Measurements from ENCODE around the gene TNS1.

TNS1 gene

GRCh38 chr2:217753460-217754200 is 249.2 kb downstream of the TNS1 start:
- no peak for DNase-seq (ENCODE audit: low spot score)

DNA sequence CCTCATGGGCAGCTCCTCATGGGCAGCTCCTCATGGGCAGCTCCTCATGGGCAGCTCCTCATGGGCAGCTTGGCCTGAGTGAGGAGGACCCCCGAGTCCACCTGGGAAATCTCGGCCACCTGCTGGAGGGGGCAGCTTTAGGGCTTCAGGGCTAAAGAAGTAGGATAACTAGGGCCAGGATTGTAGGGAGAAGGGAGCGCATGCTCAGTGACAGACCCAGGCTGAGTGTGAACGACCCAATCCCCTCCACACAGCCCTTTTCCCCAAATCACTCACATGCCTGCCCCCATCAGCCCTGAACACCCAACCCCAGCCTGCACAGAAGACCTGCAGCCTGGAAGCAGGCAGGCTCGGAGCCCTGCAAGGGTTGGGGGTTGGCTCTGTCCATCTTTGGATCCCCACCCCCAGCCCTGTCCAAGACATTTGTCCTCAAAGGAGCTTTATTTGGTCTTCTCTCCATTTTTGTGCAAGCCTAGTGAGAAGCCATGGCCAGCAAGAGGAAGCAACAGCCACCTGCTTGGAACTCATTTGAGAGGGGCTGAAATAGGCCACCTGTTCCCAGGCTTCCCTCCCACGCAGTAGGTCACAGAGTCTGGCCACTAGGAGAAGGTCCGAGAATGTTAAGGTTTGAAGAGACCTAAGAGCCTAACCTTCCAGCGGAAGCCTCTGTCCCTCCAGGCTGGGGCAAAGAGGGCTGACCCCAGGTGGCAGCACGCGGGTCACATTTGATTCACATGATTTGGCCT is 249.9 kb downstream of the TNS1 start:
- DNase-seq (ENCODE audit: low spot score) = no peak
- TF ChIP-seq CTCF (IDR thresholded peaks at IDR 0.05; ENCODE audit: extremely low read depth, missing control alignments) = no peak

More at GRCh38 chr2:217753460-217754200, 249.2 kb downstream of the TNS1 start:
- TF ChIP-seq CTCF (IDR thresholded peaks at IDR 0.05; ENCODE audit: extremely low read depth, missing control alignments) = no peak

DNA sequence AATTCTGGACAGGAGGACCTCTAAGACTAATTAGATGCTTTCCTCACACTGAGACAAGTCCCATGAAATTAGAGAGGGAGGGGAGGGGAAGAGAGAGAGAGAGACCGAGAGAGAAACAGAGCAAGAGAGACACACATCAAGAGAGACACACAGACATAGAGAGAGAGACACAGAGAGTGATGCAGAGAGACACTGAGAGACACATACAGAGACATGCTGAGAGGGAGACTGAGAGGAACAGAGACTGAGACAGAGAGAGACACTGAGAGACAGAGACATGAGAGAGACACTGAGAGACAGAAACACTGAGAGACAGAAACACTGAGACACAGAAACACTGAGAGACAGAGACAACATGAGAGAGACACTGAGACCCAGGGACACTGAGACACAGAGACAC is 250.8 kb downstream of the TNS1 start:
- no peak for DNase-seq (ENCODE audit: low spot score)
- no peak for TF ChIP-seq CTCF (IDR thresholded peaks at IDR 0.05; ENCODE audit: extremely low read depth, missing control alignments)

- DNase-seq (ENCODE audit: low spot score) = no peak
- no peak for TF ChIP-seq CTCF (IDR thresholded peaks at IDR 0.05; ENCODE audit: extremely low read depth, missing control alignments)
Observed at GRCh38 chr2:217751192-217751591, 251.6 kb downstream of the TNS1 start.
